Glutamatergic neuron (in vitro differentiated cells): ENCODE results near the gene MYDGF. TPM values are rescaled to one million over a fixed set of nuclear protein-coding genes. Genes with fewer than 3 reads are reported as not detected.

Experiments used
- DNase-seq: peaks from one replicate; pipeline ENCODE4 v3.0.0; 2022
- H3K27ac Mint-ChIP-seq: one replicate; pipeline ENCODE4 v1.8.0; 2020; ENCODE audit warnings: mild to moderate bottlenecking, mixed read lengths, inconsistent platforms; ENCODE audit not compliant: unreplicated experiment
- H3K27me3 Mint-ChIP-seq: one replicate; pipeline ENCODE4 v1.8.0; 2020; ENCODE audit warnings: mild to moderate bottlenecking, moderate library complexity, mixed read lengths, inconsistent platforms; ENCODE audit not compliant: unreplicated experiment
- H3K36me3 Mint-ChIP-seq: one replicate; pipeline ENCODE4 v1.8.0; 2020; ENCODE audit warnings: mild to moderate bottlenecking, mixed read lengths, inconsistent platforms; ENCODE audit not compliant: unreplicated experiment
- H3K4me1 Mint-ChIP-seq: one replicate; pipeline ENCODE4 v1.8.0; 2020; ENCODE audit warnings: mild to moderate bottlenecking, low read depth, mixed read lengths, inconsistent platforms; ENCODE audit not compliant: unreplicated experiment
- H3K4me3 Mint-ChIP-seq: one replicate; pipeline ENCODE4 v1.8.0; 2020; ENCODE audit warnings: mild to moderate bottlenecking, mixed read lengths, inconsistent platforms; ENCODE audit not compliant: unreplicated experiment
- H3K9me3 Mint-ChIP-seq: one replicate; pipeline ENCODE4 v1.8.0; 2020; ENCODE audit warnings: mild to moderate bottlenecking, moderate library complexity, mixed read lengths, inconsistent platforms; ENCODE audit not compliant: unreplicated experiment
- CTCF ChIP-seq: fragments of 200-600 bp; sonication (generic); IDR thresholded peaks from one replicate; pipeline ENCODE4 v1.5.0; 2021; ENCODE audit not compliant: partially characterized antibody, unreplicated experiment
- total RNA-seq: library from RNA; stranded (reverse); fragmentation: NEBNext Ultra II Directional; extraction: Animal tissue kit (Norgen Biotek cat#: 25700); gene quantifications from one replicate; pipeline ENCODE4 v1.2.1, GENCODE V29; 2021; ENCODE audit not compliant: unreplicated experiment

The MYDGF gene
- total RNA-seq, 1 donor from 2014 or later, result 32.6 TPM

DNA sequence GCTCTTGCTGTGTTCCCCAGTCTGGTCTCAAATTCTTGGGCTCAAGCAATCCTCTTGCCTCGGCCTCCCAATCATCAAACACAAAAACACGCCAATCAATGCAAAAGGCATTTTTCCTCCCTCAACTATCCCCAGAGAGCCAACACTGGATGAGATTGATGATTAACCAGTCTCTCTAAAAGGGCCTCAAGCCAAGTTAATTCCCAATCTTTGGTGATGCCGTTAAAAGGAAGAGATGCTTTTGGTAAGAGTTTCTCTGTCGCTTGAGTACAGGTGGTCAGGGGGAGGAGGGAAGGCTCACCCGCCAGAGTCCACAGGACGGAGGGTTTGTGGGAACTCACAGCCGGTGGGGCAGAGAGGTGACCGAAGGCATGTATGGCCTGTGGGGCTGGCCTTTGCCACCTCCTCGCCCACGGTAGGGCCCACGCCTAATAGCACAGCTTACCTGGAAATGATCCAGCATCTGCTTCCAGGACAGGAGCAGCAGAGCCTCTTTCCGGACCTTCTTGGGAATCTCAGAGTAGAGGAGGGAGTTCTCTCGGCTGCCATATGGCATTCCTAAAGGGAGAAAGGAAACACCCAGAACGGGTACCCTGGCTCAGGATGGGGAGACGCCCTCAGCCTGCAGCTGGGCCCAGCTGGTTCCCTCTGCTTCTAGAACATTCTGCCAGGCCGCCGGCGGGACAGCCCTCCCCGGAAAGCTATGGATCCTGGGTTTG, 35.4 kb upstream of the MYDGF start:
- H3K4me3 Mint-ChIP-seq, result no peak overlapping the region
- peaks cover 6% of the 10 kb centered on the region for H3K27me3 Mint-ChIP-seq
- no peak for TF ChIP-seq CTCF
- no peak overlapping the region for H3K27ac Mint-ChIP-seq
- H3K9me3 Mint-ChIP-seq, result no peaks in the 10 kb centered on the region
- peaks cover 3% of the 10 kb centered on the region for H3K4me1 Mint-ChIP-seq
- no peak for DNase-seq
- H3K36me3 Mint-ChIP-seq, result peaks cover 5% of the 10 kb centered on the region

- no peaks in the 10 kb centered on the region for H3K9me3 Mint-ChIP-seq
- no peak for TF ChIP-seq CTCF
- H3K27me3 Mint-ChIP-seq, result peaks cover 6% of the 10 kb centered on the region
- H3K4me1 Mint-ChIP-seq, result peaks cover 6% of the 10 kb centered on the region
- H3K27ac Mint-ChIP-seq, result no peak overlapping the region
- H3K4me3 Mint-ChIP-seq, result no peak overlapping the region
- peaks cover 3% of the 10 kb centered on the region for H3K36me3 Mint-ChIP-seq
- no peak for DNase-seq
Observed at GRCh38 chr19:4704317-4704673, 34.2 kb upstream of the MYDGF start.

DNA sequence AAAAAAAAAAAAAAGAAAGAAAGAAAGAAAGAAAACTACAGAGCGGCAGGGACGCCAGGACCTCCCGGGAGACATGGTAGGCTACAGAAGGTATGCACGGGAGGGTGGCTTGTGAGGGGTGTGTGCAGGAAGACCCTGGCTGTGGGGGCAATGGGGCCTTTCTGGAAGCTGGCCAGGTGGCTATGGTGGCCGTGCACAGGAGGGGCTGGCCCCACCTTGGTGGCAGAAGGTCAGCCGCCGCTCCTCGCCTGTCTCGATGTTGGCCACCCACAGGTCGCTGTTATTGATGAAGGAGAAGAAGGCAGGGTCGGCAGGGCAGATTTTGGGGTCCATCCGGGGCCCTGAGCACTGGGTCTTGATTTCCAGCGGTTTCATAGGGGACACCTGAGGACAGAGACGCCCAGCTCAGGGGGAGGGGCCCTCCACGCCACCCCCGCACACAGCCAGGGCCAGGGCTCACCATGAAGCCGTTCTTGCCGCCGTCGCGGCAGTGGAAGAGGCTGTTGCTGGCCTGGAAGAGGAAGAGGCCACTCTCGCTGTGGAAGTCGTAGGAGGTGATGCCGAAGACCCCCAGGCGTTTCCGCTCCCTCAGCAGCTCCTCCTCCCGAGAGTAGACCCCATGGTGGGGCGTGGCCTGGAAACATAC, 33.7 kb upstream of the MYDGF start:
- no peaks in the 10 kb centered on the region for H3K36me3 Mint-ChIP-seq
- no peak overlapping the region for H3K27ac Mint-ChIP-seq
- no peaks in the 10 kb centered on the region for H3K9me3 Mint-ChIP-seq
- H3K4me3 Mint-ChIP-seq, result no peak overlapping the region
- DNase-seq, result no peak
- no peak for TF ChIP-seq CTCF
- peaks cover 6% of the 10 kb centered on the region for H3K27me3 Mint-ChIP-seq
- peaks cover 6% of the 10 kb centered on the region for H3K4me1 Mint-ChIP-seq

GRCh38 chr19:4702764-4703163, 32.6 kb upstream of the MYDGF start:
- Mint-ChIP-seq H3K27me3 (peaks cover 4% of the 10 kb centered on the region), H3K9me3 (no peaks in the 10 kb centered on the region), H3K36me3 (no peaks in the 10 kb centered on the region), H3K27ac (no peak overlapping the region), H3K4me1 (peaks cover 6% of the 10 kb centered on the region), H3K4me3 (no peak overlapping the region)
- no peak for TF ChIP-seq CTCF
- DNase-seq, result no peak

GRCh38 chr19:4701557-4701956, 31.4 kb upstream of the MYDGF start:
- Mint-ChIP-seq H3K27ac (no peak overlapping the region), H3K36me3 (no peaks in the 10 kb centered on the region), H3K4me1 (peaks cover 6% of the 10 kb centered on the region), H3K27me3 (peaks cover 4% of the 10 kb centered on the region), H3K9me3 (no peaks in the 10 kb centered on the region), H3K4me3 (no peak overlapping the region)
- TF ChIP-seq CTCF, result no peak
- DNase-seq, result no peak
